AG04449 (cell line): Measurements from ENCODE around the gene DHX9.

Experiments
- CTCF ChIA-PET: fragments of 350-600 bp; formaldehyde crosslinking; extraction: SDS; loops from one replicate; lab custom pipeline; 2021; ENCODE audit warnings: antibody characterized with exemption; lab: Yijun Ruan, JAX
- POLR2A ChIA-PET: fragments of 400-600, 350-600 bp; formaldehyde crosslinking; extraction: SDS; loops from one replicate; lab custom pipeline; 2020; ENCODE audit warnings: antibody characterized with exemption, inconsistent platforms; lab: Yijun Ruan, JAX
- DNase-seq: peaks from one replicate; pipeline ENCODE4 v3.0.0-alpha.2; 2010; ENCODE audit warnings: low read depth, low spot score
- H3K4me3 ChIP-seq: 2 replicates; pipeline ENCODE4 v1.5.1; 2011; ENCODE audit warnings: low read depth, mild to moderate bottlenecking, control low read depth, low read length
- CTCF ChIP-seq: IDR thresholded peaks from one replicate; pipeline ENCODE4 v1.5.1; 2011; ENCODE audit warnings: mild to moderate bottlenecking, moderate library complexity, low read length, control low read depth, inconsistent platforms; ENCODE audit not compliant: insufficient read depth; ENCODE audit errors: missing control alignments

DHX9 gene

GRCh38 chr1:182845894-182846293 lies 6.7 kb downstream of the DHX9 start:
- no peak for DNase-seq
- ChIA-PET POLR2A (no interaction called here), CTCF (no interaction called here)
- H3K4me3 ChIP-seq = no peak overlapping the region
- no peak for TF ChIP-seq CTCF

- TF ChIP-seq CTCF = no peak
- ChIA-PET CTCF (interaction anchor here (0.7 kb wide), 1 partner anchor 33 kb away, joined by 3 read pairs; no protein-coding TSS in a partner anchor), POLR2A (no interaction called here)
- DNase-seq = no peak
- no peak overlapping the region for H3K4me3 ChIP-seq
Measured at GRCh38 chr1:182847105-182847504, 8.0 kb downstream of the DHX9 start.

- ChIA-PET POLR2A (no interaction called here), CTCF (interaction anchor here (1.4 kb wide), 1 partner anchor 248 kb away, joined by 4 read pairs; no protein-coding TSS in a partner anchor)
- TF ChIP-seq CTCF = no peak
- no peak for DNase-seq
- no peak overlapping the region for H3K4me3 ChIP-seq
Measured at GRCh38 chr1:182848736-182849135, 9.6 kb downstream of the DHX9 start.

GRCh38 chr1:182850319-182850718 lies 11.2 kb downstream of the DHX9 start:
- CTCF ChIA-PET = interaction anchor here (1.4 kb wide), 1 partner anchor 249 kb away, joined by 4 read pairs; no protein-coding TSS in a partner anchor
- TF ChIP-seq CTCF = no peak
- H3K4me3 ChIP-seq = no peak overlapping the region
- no peak for DNase-seq
- POLR2A ChIA-PET = no interaction called here

GRCh38 chr1:182851825-182852224 lies 12.7 kb downstream of the DHX9 start:
- no peak overlapping the region for H3K4me3 ChIP-seq
- POLR2A ChIA-PET = no interaction called here
- no peak for TF ChIP-seq CTCF
- CTCF ChIA-PET = no interaction called here
- DNase-seq = no peak

- ChIA-PET POLR2A (interaction anchor here (0.7 kb wide), 1 partner anchor 12 kb away, joined by 3 read pairs; no protein-coding TSS in a partner anchor), CTCF (interaction anchor here (1.1 kb wide), 1 partner anchor 255 kb away, joined by 3 read pairs; no protein-coding TSS in a partner anchor)
- DNase-seq = no peak
- TF ChIP-seq CTCF = no peak
- no peak overlapping the region for H3K4me3 ChIP-seq
Measured at GRCh38 chr1:182855911-182856310, 16.8 kb downstream of the DHX9 start.
